HEK293 (cell line): ENCODE results near the gene LDLRAD2.

Source experiments
- CTCF ChIP-seq: fragments of 450-650 bp; formaldehyde crosslinking; IDR thresholded peaks from 2 replicates; pipeline ENCODE4 v1.5.1; 2016; ENCODE audit warnings: missing biosample characterization, missing genetic modification characterization
- YY1 ChIP-seq: fragments of 450-650 bp; formaldehyde crosslinking; IDR thresholded peaks from 2 replicates; pipeline ENCODE4 v1.5.1; 2018; ENCODE audit warnings: missing biosample characterization, missing genetic modification characterization
- ZBTB7A ChIP-seq: fragments of 450-650 bp; formaldehyde crosslinking; IDR thresholded peaks from 2 replicates; pipeline ENCODE4 v1.5.1; 2016; ENCODE audit warnings: low read depth, missing biosample characterization, missing genetic modification characterization
- ZNF121 ChIP-seq: fragments of 450-650 bp; formaldehyde crosslinking; IDR thresholded peaks from 2 replicates; pipeline ENCODE4 v1.5.1; 2016; ENCODE audit warnings: missing biosample characterization, missing genetic modification characterization
- ZNF843 ChIP-seq: fragments of 450-650 bp; formaldehyde crosslinking; IDR thresholded peaks from 2 replicates; pipeline ENCODE4 v1.5.1; 2016; ENCODE audit warnings: missing biosample characterization, missing genetic modification characterization

- TF ChIP-seq CTCF (tag by site-specific recombination) (no peak), ZNF843 (no peak), YY1 (tag by site-specific recombination) (no peak), ZBTB7A (tag by site-specific recombination) (no peak), ZNF121 (tag by site-specific recombination) (no peak)
Observed at GRCh38 chr1:21870611-21871010, 58.5 kb downstream of the LDLRAD2 start.
